Mesothelial cell of epicardium (in vitro differentiated cells): ENCODE data around the gene DIAPH3. TPM values are rescaled to one million over a fixed set of nuclear protein-coding genes. Genes with fewer than 3 reads are reported as not detected.

Experiments used
- DNase-seq, 2 experiments: peaks; one replicate each; pipeline ENCODE4 v3.0.0; 2021; ENCODE audit warnings: low spot score in 2 of 2; ENCODE audit not compliant: unreplicated experiment in 2 of 2
- H3K27ac Mint-ChIP-seq: 2 replicates; pipeline ENCODE4 v1.8.0; 2021; ENCODE audit warnings: mixed read lengths
- H3K27me3 Mint-ChIP-seq: 2 replicates; pipeline ENCODE4 v1.8.0; 2021; ENCODE audit warnings: low read depth, mixed read lengths
- H3K36me3 Mint-ChIP-seq: 2 replicates; pipeline ENCODE4 v1.8.0; 2021; ENCODE audit warnings: mixed read lengths
- H3K4me1 Mint-ChIP-seq: 2 replicates; pipeline ENCODE4 v1.8.0; 2021; ENCODE audit warnings: mixed read lengths
- H3K4me3 Mint-ChIP-seq: 2 replicates; pipeline ENCODE4 v1.8.0; 2021; ENCODE audit warnings: mild to moderate bottlenecking, moderate library complexity, mixed read lengths
- H3K9me3 Mint-ChIP-seq: 2 replicates; pipeline ENCODE4 v1.8.0; 2021; ENCODE audit warnings: mixed read lengths
- CTCF ChIP-seq: fragments of 200-600 bp; sonication (generic); IDR thresholded peaks from one replicate; pipeline ENCODE4 v1.5.0; 2021; ENCODE audit warnings: antibody characterized with exemption; ENCODE audit not compliant: unreplicated experiment
- total RNA-seq: library from RNA; stranded (reverse); gene quantifications from 3 replicates; pipeline ENCODE4 v1.2.1, GENCODE V29; 2021

DIAPH3 gene
- total RNA-seq, 1 donor from 2014 or later: 16.8 TPM

GRCh38 chr13:59774491-59774971 lies 389.2 kb downstream of the DIAPH3 start:
- Mint-ChIP-seq H3K36me3 (peaks cover 7% of the 10 kb centered on the region), H3K9me3 (peaks cover 7% of the 10 kb centered on the region), H3K27me3 (no peaks in the 10 kb centered on the region), H3K4me1 (peaks cover 53% of the 10 kb centered on the region), H3K27ac (peak overlapping the region; percentile 91), H3K4me3 (no peak overlapping the region)
- TF ChIP-seq CTCF: no peak
- peak; percentile 30 to 48 for DNase-seq

GRCh38 chr13:59771272-59771671 lies 392.5 kb downstream of the DIAPH3 start:
- DNase-seq: no peak
- Mint-ChIP-seq H3K27me3 (no peaks in the 10 kb centered on the region), H3K4me3 (no peak overlapping the region), H3K36me3 (no peaks in the 10 kb centered on the region), H3K4me1 (peaks cover 76% of the 10 kb centered on the region), H3K9me3 (no peaks in the 10 kb centered on the region), H3K27ac (peak overlapping the region; percentile 93)
- no peak for TF ChIP-seq CTCF

DNA sequence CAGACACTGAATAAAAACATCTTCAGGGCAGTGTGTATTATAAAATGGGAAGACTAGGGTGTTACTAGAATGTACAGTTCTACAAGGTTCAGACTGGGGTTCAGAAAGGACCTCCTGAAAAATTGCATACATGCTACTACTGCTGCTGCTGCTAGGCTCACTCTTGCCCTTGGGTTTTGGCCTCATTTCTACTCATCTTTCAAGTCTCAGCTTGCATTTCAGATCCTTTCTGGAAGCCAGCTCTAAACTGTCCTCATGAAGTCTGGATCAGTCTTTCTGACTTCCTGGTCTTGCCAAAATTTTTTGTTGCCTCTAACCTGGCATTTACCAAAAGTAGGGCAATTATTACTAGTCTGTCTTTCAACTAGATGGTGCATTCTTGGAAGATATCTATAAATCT lies 393.3 kb downstream of the DIAPH3 start:
- Mint-ChIP-seq H3K27me3 (no peaks in the 10 kb centered on the region), H3K4me3 (no peak overlapping the region), H3K27ac (peak overlapping the region; percentile 81), H3K36me3 (no peaks in the 10 kb centered on the region), H3K9me3 (no peaks in the 10 kb centered on the region), H3K4me1 (peaks cover 74% of the 10 kb centered on the region)
- no peak for DNase-seq
- TF ChIP-seq CTCF: no peak

- Mint-ChIP-seq H3K4me3 (no peak overlapping the region), H3K36me3 (peaks cover 10% of the 10 kb centered on the region), H3K4me1 (peaks cover 55% of the 10 kb centered on the region), H3K27ac (peak overlapping the region; percentile 80), H3K27me3 (no peaks in the 10 kb centered on the region), H3K9me3 (peaks cover 8% of the 10 kb centered on the region)
- TF ChIP-seq CTCF: no peak
- no peak for DNase-seq
Measured at GRCh38 chr13:59766236-59766635, 397.5 kb downstream of the DIAPH3 start.

DNA sequence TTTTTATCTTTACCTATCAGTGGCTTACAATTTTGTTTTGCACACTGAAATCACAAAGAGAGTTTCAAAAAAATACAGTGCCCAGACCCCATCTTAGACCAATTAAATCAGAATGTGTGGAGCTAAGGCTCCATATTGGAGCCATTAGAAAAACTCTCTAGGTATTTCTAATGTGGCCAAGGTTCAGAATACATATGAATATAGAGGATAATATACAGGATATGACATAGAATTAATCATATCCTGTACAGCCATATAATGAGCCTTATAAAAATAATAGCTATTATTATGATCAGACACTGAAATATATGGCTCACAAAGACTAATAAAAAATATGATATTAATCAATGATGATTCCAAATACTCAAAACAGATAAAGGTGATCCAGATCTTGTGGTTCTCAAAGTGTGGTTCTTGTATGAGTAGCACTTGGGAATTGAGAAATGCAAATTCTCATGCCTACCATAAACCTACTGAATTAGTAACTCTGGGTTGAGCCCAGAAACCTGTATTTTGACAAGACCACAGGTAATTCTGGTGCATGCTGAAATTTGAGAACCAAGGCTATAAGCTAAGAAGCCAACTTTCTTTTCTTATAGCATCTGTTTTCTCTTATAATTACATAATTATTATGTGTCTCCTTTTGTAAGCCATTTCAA lies 408.0 kb downstream of the DIAPH3 start:
- DNase-seq: no peak
- Mint-ChIP-seq H3K27me3 (no peaks in the 10 kb centered on the region), H3K9me3 (no peaks in the 10 kb centered on the region), H3K4me3 (no peak overlapping the region), H3K4me1 (peaks cover 26% of the 10 kb centered on the region), H3K36me3 (no peaks in the 10 kb centered on the region), H3K27ac (no peak overlapping the region)
- TF ChIP-seq CTCF: no peak

GRCh38 chr13:59754411-59754810 lies 409.3 kb downstream of the DIAPH3 start:
- TF ChIP-seq CTCF: no peak
- H3K36me3 Mint-ChIP-seq: no peaks in the 10 kb centered on the region
- no peak for DNase-seq
- H3K27me3 Mint-ChIP-seq: no peaks in the 10 kb centered on the region
- no peaks in the 10 kb centered on the region for H3K9me3 Mint-ChIP-seq
- H3K4me1 Mint-ChIP-seq: peaks cover 37% of the 10 kb centered on the region
- no peak overlapping the region for H3K4me3 Mint-ChIP-seq
- H3K27ac Mint-ChIP-seq: peak overlapping the region; percentile 74
